Esophagus muscularis mucosa (tissue), 4 donors: ENCODE measurements around the gene TRAPPC2L.

Source experiments
- CTCF ChIP-seq, 3 experiments: fragments of 200-600 bp in 2 of 3; fragments of 450-650 bp in 1 of 3; sonication (generic) in 2 of 3; IDR thresholded peaks; one replicate each; pipeline ENCODE4 v1.5.1; 2017 to 2019; ENCODE audit warnings: antibody characterized with exemption in 3 of 3, mild to moderate bottlenecking in 2 of 3, moderate library complexity in 1 of 3
- EP300 ChIP-seq: sonication (generic); formaldehyde crosslinking; IDR thresholded peaks from one replicate; pipeline ENCODE4 v1.6.1; 2017; ENCODE audit warnings: antibody characterized with exemption
- POLR2A ChIP-seq: fragments of 450-650 bp; IDR thresholded peaks from one replicate; pipeline ENCODE4 v1.6.1; 2017; ENCODE audit warnings: antibody characterized with exemption, moderate library complexity, mild to moderate bottlenecking, low read depth

GRCh38 chr16:88840600-88841215 is 16.2 kb upstream of the TRAPPC2L start:
- no peak for TF ChIP-seq CTCF (IDR thresholded peaks at IDR 0.05)
- no peak for TF ChIP-seq POLR2A
- no peak for TF ChIP-seq EP300
